ENCODE measurements around the gene MYOZ3.

Gene MYOZ3

DNA sequence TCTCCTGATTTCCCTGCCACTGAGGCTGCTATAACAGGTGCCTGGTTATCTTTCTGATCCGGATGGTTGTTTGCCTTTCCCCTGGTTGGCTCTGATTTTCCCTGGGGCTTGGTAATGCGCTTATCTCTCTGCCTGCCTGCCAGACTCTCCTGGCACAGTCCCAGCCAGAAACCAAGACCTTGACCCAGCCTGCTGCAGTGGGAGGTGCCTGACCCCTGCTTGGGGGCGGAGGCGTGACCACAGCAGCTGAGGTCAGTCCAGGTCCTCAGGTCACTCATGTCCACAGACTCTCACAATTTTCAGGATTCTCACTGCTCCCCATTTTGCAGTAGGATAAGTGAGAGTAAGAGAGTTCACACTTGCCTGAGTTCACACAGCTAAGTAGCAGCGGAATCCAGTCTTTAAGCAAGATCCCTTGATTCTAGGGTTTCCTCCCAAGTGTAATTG is 45.0 kb upstream of the MYOZ3 start:
- TF ChIP-seq, protein P1, sequence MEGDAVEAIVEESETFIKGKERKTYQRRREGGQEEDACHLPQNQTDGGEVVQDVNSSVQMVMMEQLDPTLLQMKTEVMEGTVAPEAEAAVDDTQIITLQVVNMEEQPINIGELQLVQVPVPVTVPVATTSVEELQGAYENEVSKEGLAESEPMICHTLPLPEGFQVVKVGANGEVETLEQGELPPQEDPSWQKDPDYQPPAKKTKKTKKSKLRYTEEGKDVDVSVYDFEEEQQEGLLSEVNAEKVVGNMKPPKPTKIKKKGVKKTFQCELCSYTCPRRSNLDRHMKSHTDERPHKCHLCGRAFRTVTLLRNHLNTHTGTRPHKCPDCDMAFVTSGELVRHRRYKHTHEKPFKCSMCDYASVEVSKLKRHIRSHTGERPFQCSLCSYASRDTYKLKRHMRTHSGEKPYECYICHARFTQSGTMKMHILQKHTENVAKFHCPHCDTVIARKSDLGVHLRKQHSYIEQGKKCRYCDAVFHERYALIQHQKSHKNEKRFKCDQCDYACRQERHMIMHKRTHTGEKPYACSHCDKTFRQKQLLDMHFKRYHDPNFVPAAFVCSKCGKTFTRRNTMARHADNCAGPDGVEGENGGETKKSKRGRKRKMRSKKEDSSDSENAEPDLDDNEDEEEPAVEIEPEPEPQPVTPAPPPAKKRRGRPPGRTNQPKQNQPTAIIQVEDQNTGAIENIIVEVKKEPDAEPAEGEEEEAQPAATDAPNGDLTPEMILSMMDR (IDR thresholded peaks at IDR 0.05; ENCODE audit: borderline replicate concordance, insufficient read depth, low read depth, low read length) = no peak

DNA sequence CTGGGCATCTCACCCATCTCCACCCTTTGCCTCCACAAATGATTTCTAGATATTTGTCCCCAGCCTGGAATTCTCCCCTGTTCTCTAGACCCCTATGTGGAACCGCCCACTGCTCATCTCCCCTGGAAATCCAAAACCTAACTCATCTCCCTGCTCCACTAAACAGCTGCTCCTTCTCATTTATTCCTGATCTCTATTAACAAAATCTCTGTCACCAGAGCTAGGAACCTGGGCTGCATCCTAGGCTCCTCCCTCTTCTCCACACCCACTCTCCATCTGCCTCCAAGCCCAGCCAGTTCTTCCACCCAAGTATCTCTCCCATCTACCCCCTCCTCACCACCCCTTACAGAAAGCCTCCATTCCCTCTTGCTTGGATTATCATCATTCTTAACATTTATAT is 44.5 kb upstream of the MYOZ3 start:
- no peak overlapping the region for H3K4me3 ChIP-seq (ENCODE audit: low read depth, low read length)
- TF ChIP-seq, protein P1 (IDR thresholded peaks at IDR 0.05; ENCODE audit: borderline replicate concordance, insufficient read depth, low read depth, low read length) = no peak

More for the DNA sequence above, 45.0 kb upstream of the MYOZ3 start:
- no peak overlapping the region for H3K4me3 ChIP-seq (ENCODE audit: low read depth, low read length)

DNA sequence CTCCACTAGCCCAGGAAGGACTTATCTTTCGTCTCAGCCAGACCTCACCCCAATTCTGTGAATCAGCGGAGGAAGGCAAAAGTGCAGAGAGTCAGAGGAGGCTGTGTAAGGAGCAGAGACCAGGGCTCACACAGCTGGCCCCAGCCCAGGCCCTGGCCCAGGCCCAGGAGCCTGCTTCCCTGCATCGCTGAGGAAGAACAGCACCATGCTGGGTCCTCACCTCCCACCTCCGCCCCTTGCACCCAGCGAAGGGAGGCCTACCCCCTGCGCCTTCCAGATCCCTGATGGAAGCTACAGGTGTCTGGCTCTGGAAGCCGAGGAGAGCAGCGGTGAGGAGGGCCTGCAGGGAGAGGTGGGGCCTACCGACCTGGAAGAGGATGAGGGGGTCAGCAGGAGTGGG is 42.9 kb upstream of the MYOZ3 start:
- TF ChIP-seq, protein P1 (IDR thresholded peaks at IDR 0.05; ENCODE audit: borderline replicate concordance, insufficient read depth, low read depth, low read length) = no peak
- H3K4me3 ChIP-seq (ENCODE audit: low read depth, low read length) = no peak overlapping the region

DNA sequence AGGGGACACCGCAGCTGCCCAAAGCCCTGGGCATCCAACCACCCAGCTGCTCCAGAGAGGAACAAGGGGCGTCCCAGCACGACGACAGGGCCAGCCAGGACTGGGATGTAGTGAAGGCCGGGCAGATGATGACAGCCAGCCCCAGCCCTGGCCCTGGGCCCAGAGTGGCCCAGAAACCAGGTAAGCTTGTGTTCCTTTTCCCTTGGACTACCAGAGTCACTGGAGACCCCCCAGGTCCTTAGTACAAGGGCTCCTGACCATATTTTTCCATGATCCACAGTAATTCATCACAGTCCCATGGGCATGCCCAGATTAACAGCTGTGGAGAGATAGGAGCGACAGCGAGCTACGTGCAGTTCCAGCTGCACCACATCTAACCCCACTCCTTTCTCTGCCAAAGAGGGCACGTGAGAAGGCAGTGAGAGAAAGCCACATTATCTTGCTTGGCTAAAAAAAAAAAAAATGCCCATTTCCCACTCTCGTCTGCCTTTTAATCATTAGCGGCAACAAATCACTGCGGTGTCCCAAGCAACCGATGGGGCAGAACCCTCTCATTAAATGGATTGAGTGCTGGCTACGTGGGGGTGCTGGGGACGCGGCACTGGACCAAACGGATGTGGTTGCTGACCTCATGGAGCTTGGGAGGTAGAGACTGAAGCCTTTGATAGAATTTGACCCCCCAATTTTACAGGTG is 42.3 kb upstream of the MYOZ3 start:
- no peak overlapping the region for H3K4me3 ChIP-seq (ENCODE audit: low read depth, low read length)

DNA sequence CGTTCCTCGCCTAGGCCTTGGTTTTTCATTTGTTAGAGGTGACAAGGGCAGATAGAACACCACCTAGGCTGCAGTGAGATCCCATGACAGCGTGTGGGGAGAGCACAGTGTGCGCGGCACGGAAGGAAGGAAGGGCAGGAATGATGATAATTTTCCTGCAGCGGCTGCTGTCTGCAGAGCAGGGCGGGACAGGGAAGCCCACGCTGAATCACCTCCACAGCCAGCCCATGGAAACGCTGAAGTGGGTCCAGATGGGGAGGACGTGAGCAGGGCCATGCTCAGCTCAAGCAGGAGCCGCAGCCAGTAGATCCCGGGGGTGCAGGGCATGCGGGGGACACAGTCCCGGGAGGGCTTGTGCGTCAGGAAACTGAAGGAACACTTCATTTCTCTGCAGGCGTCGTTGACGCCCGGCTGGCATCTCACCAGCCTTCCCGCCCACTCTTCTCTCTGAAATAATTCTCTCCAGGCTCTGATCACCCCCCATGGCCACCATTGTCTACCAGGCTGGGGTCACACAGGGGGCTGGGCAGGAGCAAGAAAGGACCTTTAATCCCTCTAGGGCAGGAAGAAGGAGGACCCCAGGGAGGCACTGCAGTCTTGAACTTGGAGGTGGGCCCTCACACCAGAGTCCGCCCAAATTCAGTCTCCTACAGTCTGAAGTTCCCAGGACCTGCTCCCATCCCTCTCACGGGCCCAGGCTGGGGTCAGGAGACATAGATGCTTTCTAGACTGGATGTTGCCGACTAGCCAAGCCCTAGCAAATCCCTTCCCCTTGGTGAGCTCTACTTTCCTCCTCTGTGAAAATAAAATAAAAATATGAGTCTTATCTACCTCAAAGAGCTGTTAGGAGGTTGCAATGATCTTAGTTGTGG is 41.5 kb upstream of the MYOZ3 start:
- no peak overlapping the region for H3K4me3 ChIP-seq (ENCODE audit: low read depth, low read length)
- TF ChIP-seq, protein P1 (IDR thresholded peaks at IDR 0.05; ENCODE audit: borderline replicate concordance, insufficient read depth, low read depth, low read length) = no peak

More for the DNA sequence above, 42.3 kb upstream of the MYOZ3 start:
- TF ChIP-seq, protein P1 (IDR thresholded peaks at IDR 0.05; ENCODE audit: borderline replicate concordance, insufficient read depth, low read depth, low read length) = no peak

- no peak overlapping the region for H3K4me3 ChIP-seq (ENCODE audit: low read depth, low read length)
- TF ChIP-seq, protein P1 (IDR thresholded peaks at IDR 0.05; ENCODE audit: borderline replicate concordance, insufficient read depth, low read depth, low read length) = no peak
Observed at GRCh38 chr5:150621301-150621700, 39.8 kb upstream of the MYOZ3 start.
